HG02840 (cell line): ENCODE measurements around the gene NMNAT1.
A peak's percentile ranks its signal among the peaks of the same experiment; 100 is the strongest.
"Not testable (repeated sequence)": the region's sequence is repeated elsewhere in the genome, so short reads cannot be mapped to it uniquely, and the experiment has no call there.

Experiments used
- ATAC-seq: cut with Tn5 transposase; IDR thresholded peaks from one replicate; pipeline ENCODE4 v1.9.1; 2021; ENCODE audit warnings: mild to moderate bottlenecking, moderate library complexity, moderate number of reproducible peaks; ENCODE audit not compliant: unreplicated experiment, low FRiP score

Gene NMNAT1

GRCh38 chr1:10007169-10007568, 63.9 kb downstream of the NMNAT1 start:
- no peak for ATAC-seq

DNA sequence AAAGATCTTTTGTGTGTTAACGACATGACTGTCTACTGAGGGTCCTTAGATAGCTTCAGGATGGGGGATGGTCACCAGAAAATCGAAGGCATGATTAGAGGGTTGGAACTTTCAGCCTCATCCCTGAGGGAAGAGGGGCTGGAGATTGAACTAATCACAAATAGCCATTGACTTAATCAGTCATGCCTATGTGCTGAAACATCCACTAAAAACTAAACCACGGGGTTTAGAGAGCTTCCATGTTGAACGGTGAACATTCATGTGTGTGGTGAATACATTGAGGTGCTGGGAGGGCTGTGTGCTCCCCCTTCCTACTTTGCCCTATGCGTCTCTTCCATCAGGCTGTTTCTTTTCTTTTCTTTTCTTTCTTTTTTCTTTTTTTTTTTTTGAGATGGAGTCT, 70.7 kb downstream of the NMNAT1 start:
- no peak for ATAC-seq

DNA sequence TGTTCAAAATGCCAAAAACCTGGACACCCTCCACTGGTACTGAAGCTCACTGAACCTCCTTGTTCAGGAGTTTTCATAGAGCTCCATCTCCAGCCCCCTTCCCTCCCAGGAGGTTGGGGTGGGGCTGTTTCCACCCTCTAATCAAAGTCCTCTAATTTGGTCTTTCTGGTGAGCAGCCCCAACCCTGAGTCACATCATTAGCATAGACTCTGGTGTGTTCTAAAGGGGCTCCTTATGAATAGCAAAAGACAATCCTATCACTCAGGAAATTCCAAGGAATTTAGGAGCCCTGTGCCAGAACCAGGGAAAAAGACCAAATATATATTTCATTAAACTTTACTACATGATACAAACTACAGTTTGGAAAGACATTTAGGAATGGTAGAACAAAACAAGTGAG, 76.3 kb downstream of the NMNAT1 start:
- ATAC-seq = no peak

DNA sequence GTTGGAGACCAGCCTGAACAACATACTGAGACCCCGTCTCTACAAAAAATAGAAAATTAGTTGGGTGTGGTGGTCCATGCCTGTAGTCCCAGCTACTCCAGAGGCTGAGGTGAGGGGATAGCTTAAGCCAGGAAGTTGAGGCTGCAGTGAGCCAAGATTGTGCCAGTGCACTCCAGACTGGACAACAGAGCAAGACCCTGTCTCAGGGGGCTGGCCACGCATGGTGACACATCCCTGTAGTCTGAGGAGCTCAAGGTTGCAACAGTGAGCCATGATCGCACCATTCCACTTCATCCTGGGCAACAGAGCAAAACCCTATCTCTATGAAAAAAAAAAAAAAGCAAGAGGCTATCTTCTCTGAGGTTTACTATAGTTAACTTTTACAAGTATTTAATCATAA, 76.8 kb downstream of the NMNAT1 start:
- no peak for ATAC-seq

DNA sequence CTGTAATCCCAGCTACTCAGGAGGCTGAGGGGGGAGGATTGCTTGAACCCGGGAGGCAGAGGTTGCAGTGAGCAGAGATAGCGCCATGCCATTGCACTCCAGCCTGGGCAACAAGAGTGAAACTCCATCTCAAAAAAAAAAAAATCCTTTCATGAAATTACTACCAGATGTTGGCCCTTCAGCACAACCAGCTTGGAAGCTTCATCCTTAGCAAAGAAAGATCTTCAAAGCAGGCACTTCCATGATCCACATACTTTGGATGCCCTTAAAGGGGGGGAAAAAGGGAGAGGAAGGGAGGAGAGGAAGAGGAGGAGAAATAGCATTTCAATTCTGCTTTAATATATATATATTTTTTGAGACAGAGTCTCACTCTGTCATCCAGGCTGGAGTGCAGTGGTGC, 77.4 kb downstream of the NMNAT1 start:
- ATAC-seq = not testable (repeated sequence)

GRCh38 chr1:10021992-10022391, 78.7 kb downstream of the NMNAT1 start:
- ATAC-seq = not testable (repeated sequence)

- ATAC-seq = no peak
These were observed 79.4 kb downstream of the NMNAT1 start for GRCh38 chr1:10022656-10023055.

DNA sequence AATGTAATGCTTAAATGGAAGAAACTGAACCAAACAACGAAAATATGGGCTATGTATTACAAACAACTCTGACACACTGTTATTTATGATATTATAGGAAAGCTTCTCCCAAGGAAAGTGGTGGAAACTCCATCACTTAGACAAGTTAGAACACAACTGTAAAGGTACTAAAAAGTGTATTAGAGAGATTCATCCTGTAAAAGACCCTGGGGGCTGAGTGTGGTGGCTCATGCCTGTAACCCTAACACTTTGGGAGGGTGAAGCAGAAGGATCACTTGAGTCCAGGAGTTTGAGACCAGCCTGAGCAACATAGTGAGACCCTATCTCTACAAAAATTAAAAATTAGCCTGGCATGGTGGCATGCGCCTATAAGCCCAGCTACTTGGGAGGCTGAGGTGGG, 82.1 kb downstream of the NMNAT1 start:
- no peak for ATAC-seq

GRCh38 chr1:10027027-10027426, 83.8 kb downstream of the NMNAT1 start:
- no peak for ATAC-seq

GRCh38 chr1:10028956-10029500, 85.8 kb downstream of the NMNAT1 start:
- not testable (repeated sequence) for ATAC-seq

DNA sequence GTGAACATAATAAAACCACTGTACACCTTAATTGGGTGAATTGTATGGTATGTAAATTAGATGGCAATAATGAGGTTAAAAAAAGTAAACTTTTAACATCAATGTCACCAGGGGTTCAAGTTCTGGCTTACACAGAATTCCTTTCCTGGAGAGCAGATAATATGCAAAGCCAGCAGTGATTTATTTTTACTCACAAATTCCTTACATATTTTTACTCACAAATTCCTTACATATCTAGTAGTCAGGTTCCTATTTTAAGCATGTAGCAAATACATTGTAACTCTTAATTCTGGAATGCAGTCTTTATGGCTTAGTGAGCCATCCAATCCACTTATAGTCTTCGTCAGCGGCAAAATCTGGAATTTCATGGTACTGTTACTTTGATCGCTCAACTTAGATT, 88.2 kb downstream of the NMNAT1 start:
- ATAC-seq = no peak

GRCh38 chr1:10032590-10033358, 89.5 kb downstream of the NMNAT1 start, which contains the start of gene UBE4B:
Gene UBE4B (plus strand): TSS chr1:10032958. CDS start chr1:10033671, 713 bp downstream.
- ATAC-seq = peak; percentile 94

- ATAC-seq = no peak
These were observed 90.1 kb downstream of the NMNAT1 start for GRCh38 chr1:10033359-10033845.
